AG08395 (cell line): ENCODE measurements around the gene ARMC2.
A peak's percentile ranks its signal among the peaks of the same experiment; 100 is the strongest.
"Not testable (repeated sequence)": the region's sequence is repeated elsewhere in the genome, so short reads cannot be mapped to it uniquely, and the experiment has no call there.

Experiments used
- DNase-seq: peaks from one replicate; pipeline ENCODE4 v3.0.0; 2012; ENCODE audit warnings: mixed read lengths, low spot score

The ARMC2 gene

GRCh38 chr6:108952776-108953486, 104.7 kb downstream of the ARMC2 start:
- DNase-seq, result no peak

- DNase-seq, result no peak
Measured at GRCh38 chr6:108953681-108954080, 105.5 kb downstream of the ARMC2 start.

DNA sequence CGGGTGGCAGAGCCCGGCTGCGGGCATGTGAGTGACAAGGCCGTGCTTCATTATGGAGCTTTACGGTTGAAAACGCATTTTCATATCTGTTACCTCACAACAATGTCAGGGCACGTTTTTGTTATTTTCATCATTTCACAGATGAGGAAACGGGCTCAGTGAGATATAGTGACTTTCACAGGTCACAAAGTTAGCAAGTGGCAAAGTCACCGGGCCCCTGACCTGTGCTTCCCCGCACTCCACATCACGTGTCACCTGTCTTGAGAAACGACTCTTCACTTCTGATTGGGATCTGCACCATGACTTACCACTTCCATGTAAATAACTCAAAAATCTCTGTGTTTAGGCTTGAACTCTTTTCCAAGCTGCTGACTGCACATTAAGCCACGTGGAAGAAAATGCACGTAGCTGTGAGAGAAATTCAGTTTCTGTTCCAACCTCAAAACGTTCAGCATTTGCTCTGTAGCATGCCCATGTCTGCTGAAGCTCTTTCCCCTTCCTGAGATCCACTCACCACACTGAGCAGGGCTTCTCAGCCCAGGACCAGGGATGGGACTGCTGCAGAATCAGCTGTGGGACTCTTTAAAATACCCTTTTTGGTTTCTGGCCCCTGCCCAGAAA, 107.2 kb downstream of the ARMC2 start:
- no peak for DNase-seq

DNA sequence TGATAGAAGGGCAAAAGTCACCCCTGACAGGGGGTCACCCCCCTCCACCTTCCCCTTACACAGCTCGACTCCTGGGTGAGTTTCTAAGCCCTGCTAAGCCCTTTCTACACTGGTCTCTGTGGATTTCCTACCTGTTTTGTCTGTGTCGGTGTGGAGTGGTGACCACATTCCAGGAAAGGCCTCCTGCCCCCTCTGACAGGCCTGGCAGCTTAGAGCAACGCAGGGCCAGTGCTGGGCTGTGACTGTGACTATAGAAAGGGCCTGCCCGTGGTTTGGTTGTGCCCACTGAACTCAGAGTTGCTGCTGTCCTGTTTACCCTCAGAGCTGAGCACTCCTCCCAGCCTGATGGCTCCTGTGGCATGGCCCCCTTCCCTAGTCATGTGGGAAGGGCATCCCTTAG, 109.0 kb downstream of the ARMC2 start:
- no peak for DNase-seq

GRCh38 chr6:108958900-108959770, 110.9 kb downstream of the ARMC2 start:
- no peak for DNase-seq

DNA sequence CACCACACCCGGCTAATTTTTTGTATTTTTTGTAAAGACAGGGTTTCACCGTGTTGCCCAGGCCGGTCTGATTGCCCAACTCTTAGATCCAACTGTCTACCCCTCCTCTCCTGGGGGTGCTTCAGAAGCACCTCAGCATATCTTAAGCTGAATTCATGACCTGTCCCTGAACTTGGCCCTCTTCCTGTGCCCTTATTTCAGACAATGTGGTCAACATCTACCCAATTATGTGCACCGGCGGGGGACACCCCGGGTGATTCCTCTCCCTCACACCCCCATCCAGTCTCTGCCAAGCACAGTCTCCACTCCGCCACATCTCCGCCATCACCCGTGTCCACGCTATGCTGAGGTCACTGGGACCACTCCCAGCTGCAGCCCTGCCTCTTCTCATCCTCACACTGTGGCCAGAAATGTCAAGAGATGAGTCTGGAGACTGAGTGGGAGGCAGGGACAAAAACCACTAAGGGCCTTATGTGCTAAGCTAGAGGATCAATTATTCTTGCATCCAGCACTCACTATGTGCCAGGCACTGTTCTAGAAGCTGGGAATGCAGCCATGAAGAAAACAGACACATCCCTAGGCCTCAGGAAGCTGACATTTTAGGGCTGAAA, 111.9 kb downstream of the ARMC2 start:
- DNase-seq, result no peak

- no peak for DNase-seq
Measured at GRCh38 chr6:108960601-108961000, 112.4 kb downstream of the ARMC2 start.

DNA sequence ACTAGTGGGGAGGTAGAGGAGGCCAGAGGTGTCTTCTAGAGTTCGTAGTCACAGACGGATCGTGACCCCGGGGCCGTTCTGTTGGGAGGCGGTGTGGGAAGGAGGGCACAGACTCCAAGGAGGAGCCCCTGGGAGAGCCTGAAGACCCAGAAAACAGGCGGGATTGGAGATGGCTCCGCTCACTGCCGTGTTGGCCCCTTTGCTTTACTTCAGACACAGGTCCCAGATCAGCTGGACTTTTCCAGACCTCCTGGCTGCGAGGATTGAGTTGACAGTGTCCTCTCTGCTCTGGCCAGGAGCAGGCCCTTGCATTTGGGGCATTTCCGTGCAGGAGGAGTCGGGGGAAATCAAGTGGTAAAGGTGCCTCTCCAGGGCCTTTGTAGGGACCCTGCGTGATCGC, 112.9 kb downstream of the ARMC2 start:
- no peak for DNase-seq

GRCh38 chr6:108961985-108962384, 113.8 kb downstream of the ARMC2 start:
- peak; percentile 59 for DNase-seq

- no peak for DNase-seq
Measured at GRCh38 chr6:108966251-108966650, 118.0 kb downstream of the ARMC2 start.

GRCh38 chr6:108966855-108967755, 118.9 kb downstream of the ARMC2 start:
- DNase-seq, result peak; percentile 36

DNA sequence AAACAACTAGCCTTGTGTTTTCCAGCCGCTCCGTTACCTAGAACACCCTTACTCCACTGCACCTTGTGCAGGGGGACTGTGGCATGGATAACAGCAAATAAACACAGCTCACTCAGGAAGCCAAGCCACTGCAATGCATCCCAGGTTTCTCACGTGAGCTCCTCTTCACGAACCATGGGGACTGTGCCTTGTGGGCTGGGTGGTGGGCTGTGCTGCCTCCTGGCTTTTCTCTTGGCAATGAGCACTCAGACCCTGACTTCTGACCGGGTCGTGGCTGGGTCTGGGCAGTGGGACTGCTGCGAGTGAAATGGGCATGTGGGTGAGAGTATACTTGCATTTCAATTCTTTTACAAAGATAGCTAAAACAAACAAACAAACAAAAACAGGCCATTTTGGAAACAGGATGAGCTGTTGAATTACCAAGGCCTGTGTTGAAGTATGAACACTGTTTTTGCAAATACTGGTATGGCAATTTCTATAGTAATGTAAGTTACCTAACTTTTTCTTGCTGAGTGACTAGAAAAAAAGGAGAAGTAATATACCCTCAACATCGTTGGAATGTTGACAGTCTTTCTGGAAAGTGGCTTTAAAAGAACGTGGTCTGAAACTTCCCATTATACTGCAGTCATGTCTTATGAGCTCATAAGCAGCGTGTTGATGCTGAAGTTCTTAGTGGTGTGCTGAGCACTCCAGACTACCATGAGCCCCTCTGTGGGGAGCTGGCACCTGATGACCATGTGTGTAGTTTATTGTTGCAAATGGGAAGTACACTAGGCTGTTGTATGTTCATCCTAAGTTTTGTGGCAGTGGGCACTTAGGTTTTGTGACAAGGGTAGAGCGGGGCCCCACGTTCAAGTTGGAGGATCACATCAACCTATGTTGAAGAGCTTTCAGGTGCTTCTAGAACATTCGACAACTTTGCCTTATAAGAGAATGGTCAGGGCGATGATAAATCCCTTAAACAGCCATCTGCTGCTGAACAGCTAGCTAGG, 120.4 kb downstream of the ARMC2 start:
- no peak for DNase-seq

DNA sequence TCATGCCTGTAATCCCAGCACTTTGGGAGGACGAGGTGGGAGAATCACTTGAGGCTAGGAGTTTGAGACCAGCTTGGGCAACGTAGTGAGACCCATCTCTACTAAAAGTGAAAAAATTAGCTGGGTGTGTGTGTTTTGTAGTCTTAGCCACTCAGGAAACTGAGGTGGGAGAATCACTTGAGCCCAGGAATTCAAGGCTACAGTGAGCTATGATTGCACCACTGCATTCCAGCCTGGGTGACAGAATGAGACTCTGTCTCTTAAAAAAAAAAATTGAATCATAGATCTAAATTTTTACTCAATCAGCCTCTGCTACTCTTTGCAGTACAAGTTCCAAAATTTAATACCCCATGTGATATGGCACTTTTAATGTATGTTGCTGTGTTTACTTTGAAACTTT, 121.6 kb downstream of the ARMC2 start:
- DNase-seq, result no peak

GRCh38 chr6:108974201-108974600, 126.0 kb downstream of the ARMC2 start:
- DNase-seq, result no peak

DNA sequence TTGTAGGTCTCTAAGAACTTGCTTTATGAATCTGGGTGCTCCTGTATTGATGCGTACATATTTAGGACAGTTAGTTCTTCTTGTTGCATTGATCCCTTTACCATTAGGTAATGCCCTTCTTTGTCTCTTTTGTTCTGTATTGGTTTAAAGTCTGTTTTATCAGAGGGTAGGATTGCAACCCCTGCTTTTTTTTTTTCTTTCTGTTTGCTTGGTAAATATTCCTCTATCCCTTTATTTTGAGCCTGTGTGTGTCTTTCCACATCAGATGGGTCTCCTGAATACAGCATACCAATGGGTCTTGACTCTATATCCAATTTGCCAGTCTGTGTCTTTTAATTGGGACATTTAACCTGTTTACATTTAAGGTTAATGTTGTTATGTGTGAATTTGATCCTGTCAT, 130.4 kb downstream of the ARMC2 start:
- not testable (repeated sequence) for DNase-seq

DNA sequence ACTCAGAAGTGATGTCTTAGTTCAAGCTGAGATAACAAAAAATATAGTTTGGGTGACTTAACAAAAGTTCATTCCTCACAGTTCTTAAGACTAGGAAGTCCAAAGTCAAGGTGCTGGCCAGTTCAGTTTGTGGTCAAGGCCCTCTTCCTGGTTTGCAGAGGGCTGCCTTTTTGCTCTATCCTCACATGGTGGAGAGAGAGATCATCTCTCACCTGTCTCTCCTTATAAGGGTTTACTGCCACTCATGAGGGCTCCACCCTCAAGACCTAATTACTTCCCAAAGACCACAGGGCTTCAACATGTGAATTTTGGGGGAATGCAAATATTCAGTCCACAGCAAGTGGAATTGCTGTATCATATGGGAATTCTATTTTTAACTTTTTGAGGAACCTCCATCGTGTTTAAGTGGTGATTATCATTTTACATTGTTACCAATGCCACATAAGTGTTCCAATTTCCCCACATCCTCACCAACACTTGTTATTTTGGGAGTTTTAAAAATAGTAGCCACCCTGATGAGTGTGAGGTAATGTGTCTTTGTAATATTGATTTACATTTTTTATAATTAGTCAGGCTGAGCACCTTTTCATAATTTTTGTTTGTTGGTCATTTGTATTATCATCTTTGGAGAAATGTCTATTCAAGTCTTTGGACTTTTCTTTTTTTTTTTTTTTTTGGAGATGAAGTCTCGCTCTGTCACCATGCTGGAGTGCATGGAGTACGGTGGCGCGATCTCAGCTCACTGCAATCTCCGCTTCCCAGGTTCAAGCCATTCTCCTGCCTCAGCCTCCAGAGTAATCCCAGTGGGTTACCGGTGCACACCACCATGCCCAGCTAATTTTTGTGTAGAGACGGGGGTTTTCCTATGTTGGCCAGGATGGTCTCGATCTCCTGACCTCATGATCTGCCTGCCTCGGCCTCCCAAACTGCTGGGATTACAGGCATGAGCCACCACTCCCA, 134.2 kb downstream of the ARMC2 start:
- no peak for DNase-seq

DNA sequence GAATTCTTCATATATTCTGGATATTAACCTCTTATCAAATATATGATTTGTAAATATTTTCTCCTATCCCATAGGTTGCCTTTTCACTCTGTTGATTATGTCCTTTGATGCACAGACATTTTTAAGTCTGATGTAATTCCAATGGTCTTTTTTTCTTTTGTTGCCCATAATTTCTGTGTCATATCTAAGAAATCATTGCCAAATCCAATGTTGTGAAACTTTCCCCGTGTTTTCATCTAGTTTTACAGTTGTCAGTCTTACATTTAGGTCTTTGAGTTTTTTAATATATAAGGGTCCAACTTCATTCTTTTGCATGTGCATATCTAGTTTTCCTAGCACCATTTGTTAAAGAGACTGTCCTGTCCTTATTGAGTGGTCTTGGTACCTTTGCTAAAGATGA, 134.9 kb downstream of the ARMC2 start:
- DNase-seq, result no peak

- no peak for DNase-seq
Measured at GRCh38 chr6:108985301-108985700, 137.1 kb downstream of the ARMC2 start.

- no peak for DNase-seq
Measured at GRCh38 chr6:108987156-108987555, 138.9 kb downstream of the ARMC2 start.
